HG03378 (cell line): Measurements from ENCODE around the gene QRICH2.
A peak's percentile ranks its signal among the peaks of the same experiment; 100 is the strongest.
"Not testable (repeated sequence)": the region's sequence is repeated elsewhere in the genome, so short reads cannot be mapped to it uniquely, and the experiment has no call there.

ENCODE experiments used
- ATAC-seq: cut with Tn5 transposase; IDR thresholded peaks from one replicate; pipeline ENCODE4 v1.9.1; 2021; ENCODE audit warnings: mild to moderate bottlenecking, moderate library complexity; ENCODE audit not compliant: unreplicated experiment

QRICH2 gene

GRCh38 chr17:76327696-76328095, 19.6 kb upstream of the QRICH2 start:
- no peak for ATAC-seq

GRCh38 chr17:76326306-76326705, 18.2 kb upstream of the QRICH2 start:
- ATAC-seq = no peak

GRCh38 chr17:76318586-76318985, 10.5 kb upstream of the QRICH2 start:
- no peak for ATAC-seq

- no peak for ATAC-seq
Measured at GRCh38 chr17:76317535-76317934, 9.5 kb upstream of the QRICH2 start.

GRCh38 chr17:76314392-76315227, 6.5 kb upstream of the QRICH2 start:
- no peak for ATAC-seq

GRCh38 chr17:76312735-76313134, 4.7 kb upstream of the QRICH2 start:
- ATAC-seq = no peak

GRCh38 chr17:76309461-76309860, 1.4 kb upstream of the QRICH2 start:
- no peak for ATAC-seq

- ATAC-seq = no peak
Measured at GRCh38 chr17:76307299-76307965, 644 bp downstream of the QRICH2 start.

- not testable (repeated sequence) for ATAC-seq
Measured at GRCh38 chr17:76305135-76305454, 3.0 kb downstream of the QRICH2 start.

- no peak for ATAC-seq
Measured at GRCh38 chr17:76304226-76305134, 3.6 kb downstream of the QRICH2 start.

- no peak for ATAC-seq
Measured at GRCh38 chr17:76297436-76297835, 10.6 kb downstream of the QRICH2 start.

GRCh38 chr17:76296889-76297288, 11.2 kb downstream of the QRICH2 start:
- ATAC-seq = no peak

- no peak for ATAC-seq
Measured at GRCh38 chr17:76296186-76296585, 11.9 kb downstream of the QRICH2 start.

GRCh38 chr17:76293106-76293505, 15.0 kb downstream of the QRICH2 start:
- ATAC-seq = no peak

- ATAC-seq = no peak
Measured at GRCh38 chr17:76292567-76292966, 15.5 kb downstream of the QRICH2 start.

- ATAC-seq = no peak
Measured at GRCh38 chr17:76281573-76282371, 26.3 kb downstream of the QRICH2 start.

GRCh38 chr17:76280650-76281049, 27.4 kb downstream of the QRICH2 start:
- no peak for ATAC-seq

GRCh38 chr17:76279742-76280287, 28.3 kb downstream of the QRICH2 start:
- no peak for ATAC-seq

- ATAC-seq = peak; percentile 38
Measured at GRCh38 chr17:76278952-76279741, 28.9 kb downstream of the QRICH2 start.
